OCI-LY3 (cell line): ENCODE data around the gene CNP.

Experiments used
- CTCF ChIP-seq: fragments of 200-600, 300-600 bp; sonication (generic); IDR thresholded peaks from 2 replicates; pipeline ENCODE4 v1.5.1; 2014; ENCODE audit warnings: antibody characterized with exemption, low read length, low read depth
- EZH2phosphoT487 ChIP-seq: fragments of 200-600 bp; shearing (Covaris generic); IDR thresholded peaks from 2 replicates; pipeline ENCODE4 v1.6.1; 2018; ENCODE audit warnings: antibody characterized with exemption, mixed run types, low read depth

- TF ChIP-seq CTCF (no peak), EZH2phosphoT487 (no peak)
Measured at GRCh38 chr17:41977991-41978390, 11.4 kb downstream of the CNP start.
